Breast epithelium (tissue), 4 donors: Measurements from ENCODE around the gene GMDS. TPM values are rescaled to one million over a fixed set of nuclear protein-coding genes. Genes with fewer than 3 reads are reported as not detected.

Experiments
- DNase-seq, 2 donors: peaks; one replicate each; pipeline ENCODE4 v3.0.0-alpha.2; 2019; ENCODE audit warnings: low spot score in 2 of 2
- H3K27ac ChIP-seq, 2 donors: fragments of 200-600 bp; sonication (generic) in 1 of 2; one replicate each; pipeline ENCODE4 v1.5.1; 2016 to 2019; ENCODE audit warnings: mild to moderate bottlenecking in 1 of 2
- H3K27me3 ChIP-seq, 2 donors: fragments of 200-600 bp; sonication (generic) in 1 of 2; one replicate each; pipeline versions ENCODE4 v1.5.1 to v1.6.0; 2017 to 2019; ENCODE audit warnings: control low read depth in 1 of 2, mild to moderate bottlenecking in 1 of 2
- H3K36me3 ChIP-seq: fragments of 200-600 bp; one replicate; pipeline ENCODE4 v1.5.1; 2019
- H3K4me1 ChIP-seq, 2 donors: fragments of 200-600 bp; sonication (generic); one replicate each; pipeline ENCODE4 v1.5.1; 2016 to 2019; ENCODE audit warnings: control low read depth in 1 of 2
- H3K4me3 ChIP-seq, 3 donors: fragments of 200-600 bp; sonication (generic); 1 replicate in 2 of 3; 2 replicates in 1 of 3; pipeline ENCODE4 v1.5.1; 2016 to 2019; ENCODE audit warnings: mild to moderate bottlenecking in 3 of 3, moderate library complexity in 2 of 3
- H3K9me3 ChIP-seq, 2 donors: fragments of 200-600 bp; sonication (generic) in 1 of 2; one replicate each; pipeline ENCODE4 v1.5.1; 2016 to 2019; ENCODE audit warnings: control low read depth in 1 of 2
- CTCF ChIP-seq, 3 donors: fragments of 450-650 bp; IDR thresholded peaks; one replicate each; pipeline ENCODE4 v1.5.1; 2016 to 2017; ENCODE audit warnings: antibody characterized with exemption in 3 of 3, mild to moderate bottlenecking in 3 of 3, moderate library complexity in 3 of 3
- POLR2A ChIP-seq: fragments of 450-650 bp; IDR thresholded peaks from one replicate; pipeline ENCODE4 v1.6.1; 2016; ENCODE audit warnings: antibody characterized with exemption, mild to moderate bottlenecking, moderate library complexity
- POLR2AphosphoS5 ChIP-seq, 3 donors: sonication (generic); formaldehyde crosslinking; IDR thresholded peaks; one replicate each; pipeline ENCODE4 v1.6.1; 2017; ENCODE audit warnings: antibody characterized with exemption in 3 of 3
- intact Hi-C: fragments of 100-400 bp; cut with DNase I; formaldehyde crosslinking; loops from one replicate; pipeline ENCODE4 v1.15.1; 2023; ENCODE audit warnings: low total_unique reads
- total RNA-seq, 3 donors: library from RNA; depleted of rRNA; stranded (reverse); fragments of >200 nt; gene quantifications; one replicate each; pipeline ENCODE4 v1.1.0, GENCODE V29; 2016

Gene GMDS
- total RNA-seq, 3 donors from 2014 or later, result 7.5 to 29.2 (median 17.0) TPM

GRCh38 chr6:1963596-1963995 lies 281.8 kb downstream of the GMDS start:
- Histone ChIP-seq H3K36me3 (no peaks in the 10 kb centered on the region), H3K4me3 (no peak overlapping the region), H3K4me1 (no peaks in the 10 kb centered on the region), H3K27me3 (no peaks in the 10 kb centered on the region), H3K27ac (no peak overlapping the region), H3K9me3 (no peaks in the 10 kb centered on the region)
- DNase-seq, result no peak
- TF ChIP-seq CTCF (IDR thresholded peaks at IDR 0.05), result no peak
- no peak for TF ChIP-seq POLR2AphosphoS5 (IDR thresholded peaks at IDR 0.05)
- TF ChIP-seq POLR2A, result no peak
- intact Hi-C loops, result no loop called here

- Histone ChIP-seq H3K4me3 (no peak overlapping the region), H3K27me3 (no peaks in the 10 kb centered on the region), H3K36me3 (no peaks in the 10 kb centered on the region), H3K9me3 (no peaks in the 10 kb centered on the region), H3K4me1 (no peaks in the 10 kb centered on the region), H3K27ac (no peak overlapping the region)
- intact Hi-C loops, result no loop called here
- no peak for TF ChIP-seq CTCF (IDR thresholded peaks at IDR 0.05)
- TF ChIP-seq POLR2AphosphoS5 (IDR thresholded peaks at IDR 0.05), result no peak
- no peak for TF ChIP-seq POLR2A
- DNase-seq, result no peak
These were observed 283.2 kb downstream of the GMDS start for GRCh38 chr6:1962201-1962600.

- TF ChIP-seq POLR2A (no peak), POLR2AphosphoS5 (IDR thresholded peaks at IDR 0.05) (no peak), CTCF (IDR thresholded peaks at IDR 0.05) (no peak)
- no peaks in the 10 kb centered on the region for H3K27me3 ChIP-seq
- H3K4me1 ChIP-seq, result no peaks in the 10 kb centered on the region
- intact Hi-C loops, result no loop called here
- H3K27ac ChIP-seq, result no peak overlapping the region
- no peaks in the 10 kb centered on the region for H3K36me3 ChIP-seq
- no peaks in the 10 kb centered on the region for H3K9me3 ChIP-seq
- H3K4me3 ChIP-seq, result no peak overlapping the region
- DNase-seq, result no peak
These were observed 284.8 kb downstream of the GMDS start for GRCh38 chr6:1960486-1961142.

GRCh38 chr6:1958257-1958656 lies 287.1 kb downstream of the GMDS start:
- no peak for DNase-seq
- no peaks in the 10 kb centered on the region for H3K4me1 ChIP-seq
- H3K9me3 ChIP-seq, result no peaks in the 10 kb centered on the region
- H3K36me3 ChIP-seq, result no peaks in the 10 kb centered on the region
- no peak overlapping the region for H3K27ac ChIP-seq
- H3K4me3 ChIP-seq, result no peak overlapping the region
- TF ChIP-seq CTCF (IDR thresholded peaks at IDR 0.05) (no peak), POLR2AphosphoS5 (IDR thresholded peaks at IDR 0.05) (no peak), POLR2A (no peak)
- intact Hi-C loops, result no loop called here
- no peaks in the 10 kb centered on the region for H3K27me3 ChIP-seq

- no peaks in the 10 kb centered on the region for H3K4me1 ChIP-seq
- H3K27ac ChIP-seq, result no peak overlapping the region
- no peak overlapping the region for H3K4me3 ChIP-seq
- H3K36me3 ChIP-seq, result no peaks in the 10 kb centered on the region
- TF ChIP-seq POLR2A (no peak), CTCF (IDR thresholded peaks at IDR 0.05) (no peak), POLR2AphosphoS5 (IDR thresholded peaks at IDR 0.05) (no peak)
- intact Hi-C loops, result no loop called here
- H3K9me3 ChIP-seq, result no peaks in the 10 kb centered on the region
- H3K27me3 ChIP-seq, result no peaks in the 10 kb centered on the region
- DNase-seq, result no peak
These were observed 287.7 kb downstream of the GMDS start for GRCh38 chr6:1957746-1958145.
